Measurements from ENCODE around the gene ZNF414. TPM values are rescaled to one million over a fixed set of nuclear protein-coding genes. Genes with fewer than 3 reads are reported as not detected.

Gene ZNF414
- total and polyA plus RNA-seq, 9 donors = 0.62 to 49.7 (median 26.2) TPM

- intact Hi-C loops (cut with DNase I) = loop anchor here in 1 of 4 donors (10.0 kb wide), 1 partner anchor 97 kb away; no protein-coding TSS in a partner anchor
- H3K36me3 ChIP-seq = no peaks in the 10 kb centered on the region
- WGBS, 3 donors = 68 to 83% (median 72%) methylated on average over 6 of the region's 6 CpGs
- H3K27ac ChIP-seq = no peak overlapping the region
- no peak for DNase-seq
- peaks cover 2% of the 10 kb centered on the region for H3K4me1 ChIP-seq (ENCODE audit: insufficient read depth)
- no peaks in the 10 kb centered on the region for H3K9me3 ChIP-seq
- no peaks in the 10 kb centered on the region for H3K27me3 ChIP-seq
- no peak overlapping the region for H3K4me3 ChIP-seq
- no peak for TF ChIP-seq CTCF (IDR thresholded peaks at IDR 0.05)
- no peak for TF ChIP-seq EP300 (IDR thresholded peaks at IDR 0.05)
- TF ChIP-seq POLR2A (IDR thresholded peaks at IDR 0.05) = no peak
Measured at GRCh38 chr19:8501516-8501915, 12.5 kb downstream of the ZNF414 start.

- DNase-seq = no peak
- no peak overlapping the region for H3K27ac ChIP-seq
- H3K9me3 ChIP-seq = no peaks in the 10 kb centered on the region
- H3K36me3 ChIP-seq = no peaks in the 10 kb centered on the region
- no peaks in the 10 kb centered on the region for H3K27me3 ChIP-seq
- no peak for TF ChIP-seq CTCF (IDR thresholded peaks at IDR 0.05)
- no peak for TF ChIP-seq EP300 (IDR thresholded peaks at IDR 0.05)
- intact Hi-C loops (cut with DNase I) = loop anchor here in 1 of 4 donors (10.0 kb wide), 1 partner anchor 95 kb away; no protein-coding TSS in a partner anchor
- WGBS, 3 donors = 43 to 55% (median 50%) methylated on average over 7 of the region's 7 CpGs
- no peaks in the 10 kb centered on the region for H3K4me1 ChIP-seq (ENCODE audit: insufficient read depth)
- no peak overlapping the region for H3K4me3 ChIP-seq
Measured at GRCh38 chr19:8500158-8500557, 13.8 kb downstream of the ZNF414 start.

GRCh38 chr19:8499048-8499833 lies 14.7 kb downstream of the ZNF414 start:
- no peak overlapping the region for H3K4me3 ChIP-seq
- no peak for DNase-seq
- no peak overlapping the region for H3K27ac ChIP-seq
- WGBS, 3 donors = 77 to 86% (median 81%) methylated on average over 37 to 41 of the region's 41 CpGs
- H3K27me3 ChIP-seq = no peaks in the 10 kb centered on the region
- H3K36me3 ChIP-seq = no peaks in the 10 kb centered on the region
- no peaks in the 10 kb centered on the region for H3K4me1 ChIP-seq (ENCODE audit: insufficient read depth)
- TF ChIP-seq EP300 (IDR thresholded peaks at IDR 0.05) = no peak
- TF ChIP-seq POLR2A (IDR thresholded peaks at IDR 0.05) = no peak
- TF ChIP-seq CTCF (IDR thresholded peaks at IDR 0.05) = no peak
- no peaks in the 10 kb centered on the region for H3K9me3 ChIP-seq
- intact Hi-C loops (cut with DNase I) = loop anchor here in 1 of 4 donors (10.0 kb wide), 1 partner anchor 74 kb away; no protein-coding TSS in a partner anchor

- no peak for DNase-seq
- H3K27me3 ChIP-seq = no peaks in the 10 kb centered on the region
- TF ChIP-seq POLR2A (IDR thresholded peaks at IDR 0.05) (no peak), CTCF (IDR thresholded peaks at IDR 0.05) (no peak), EP300 (IDR thresholded peaks at IDR 0.05) (no peak)
- H3K4me3 ChIP-seq = no peak overlapping the region
- intact Hi-C loops (cut with DNase I) = loop anchor here in 1 of 4 donors (10.0 kb wide), 1 partner anchor 73 kb away; no protein-coding TSS in a partner anchor
- H3K4me1 ChIP-seq (ENCODE audit: insufficient read depth) = no peaks in the 10 kb centered on the region
- no peaks in the 10 kb centered on the region for H3K9me3 ChIP-seq
- 84 to 85% (median 85%) methylated on average over 11 to 22 of the region's 22 CpGs for WGBS, 3 donors
- H3K27ac ChIP-seq = no peak overlapping the region
- no peaks in the 10 kb centered on the region for H3K36me3 ChIP-seq
Measured at GRCh38 chr19:8498295-8498694, 15.7 kb downstream of the ZNF414 start.
